Stomach (tissue), 4 donors: Measurements from ENCODE around the gene BET1.

ENCODE experiments used
- CTCF ChIP-seq, 7 experiments: fragments of 450-650 bp in 4 of 7; fragments of 200-600 bp in 3 of 7; sonication (generic) in 3 of 7; IDR thresholded peaks; one replicate each; pipeline ENCODE4 v1.5.1; 2016 to 2019; ENCODE audit warnings: antibody characterized with exemption in 7 of 7, control low read depth in 2 of 7, mild to moderate bottlenecking in 1 of 7
- POLR2A ChIP-seq, 4 donors: fragments of 450-650 bp; IDR thresholded peaks; one replicate each; pipeline ENCODE4 v1.6.1; 2016; ENCODE audit warnings: antibody characterized with exemption in 4 of 4, control low read depth in 2 of 4, mild to moderate bottlenecking in 1 of 4, moderate library complexity in 1 of 4

GRCh38 chr7:93980744-93981479 is 23.2 kb downstream of the BET1 start:
- TF ChIP-seq CTCF (IDR thresholded peaks at IDR 0.05) (no peak), POLR2A (IDR thresholded peaks at IDR 0.05) (no peak)
